Measurements from ENCODE around the gene SPIN2A.

DNA sequence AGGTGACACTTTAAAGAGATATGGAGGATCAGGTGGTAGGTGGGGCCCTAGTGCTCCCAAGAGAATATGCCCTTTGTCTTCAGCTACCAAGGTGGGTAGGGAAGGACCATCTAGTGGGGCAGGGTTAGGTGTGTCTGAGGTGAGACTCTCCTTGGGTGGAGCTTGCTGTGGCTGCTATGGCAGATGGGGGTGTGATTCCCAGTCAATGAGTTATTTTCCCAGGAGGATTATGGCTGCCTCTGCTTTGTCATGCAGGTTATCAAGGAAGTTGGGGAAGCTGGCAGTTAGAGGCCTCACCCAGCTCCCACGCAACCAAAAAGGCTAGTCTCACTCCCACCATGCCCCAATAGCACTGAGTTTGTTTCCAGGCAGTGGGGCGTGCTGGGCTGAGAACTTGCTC, 18.0 kb upstream of the SPIN2A start:
- TF ChIP-seq, protein P1, sequence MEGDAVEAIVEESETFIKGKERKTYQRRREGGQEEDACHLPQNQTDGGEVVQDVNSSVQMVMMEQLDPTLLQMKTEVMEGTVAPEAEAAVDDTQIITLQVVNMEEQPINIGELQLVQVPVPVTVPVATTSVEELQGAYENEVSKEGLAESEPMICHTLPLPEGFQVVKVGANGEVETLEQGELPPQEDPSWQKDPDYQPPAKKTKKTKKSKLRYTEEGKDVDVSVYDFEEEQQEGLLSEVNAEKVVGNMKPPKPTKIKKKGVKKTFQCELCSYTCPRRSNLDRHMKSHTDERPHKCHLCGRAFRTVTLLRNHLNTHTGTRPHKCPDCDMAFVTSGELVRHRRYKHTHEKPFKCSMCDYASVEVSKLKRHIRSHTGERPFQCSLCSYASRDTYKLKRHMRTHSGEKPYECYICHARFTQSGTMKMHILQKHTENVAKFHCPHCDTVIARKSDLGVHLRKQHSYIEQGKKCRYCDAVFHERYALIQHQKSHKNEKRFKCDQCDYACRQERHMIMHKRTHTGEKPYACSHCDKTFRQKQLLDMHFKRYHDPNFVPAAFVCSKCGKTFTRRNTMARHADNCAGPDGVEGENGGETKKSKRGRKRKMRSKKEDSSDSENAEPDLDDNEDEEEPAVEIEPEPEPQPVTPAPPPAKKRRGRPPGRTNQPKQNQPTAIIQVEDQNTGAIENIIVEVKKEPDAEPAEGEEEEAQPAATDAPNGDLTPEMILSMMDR (IDR thresholded peaks at IDR 0.05; ENCODE audit: poor library complexity, severe bottlenecking), result no peak
- TF ChIP-seq, protein P2, sequence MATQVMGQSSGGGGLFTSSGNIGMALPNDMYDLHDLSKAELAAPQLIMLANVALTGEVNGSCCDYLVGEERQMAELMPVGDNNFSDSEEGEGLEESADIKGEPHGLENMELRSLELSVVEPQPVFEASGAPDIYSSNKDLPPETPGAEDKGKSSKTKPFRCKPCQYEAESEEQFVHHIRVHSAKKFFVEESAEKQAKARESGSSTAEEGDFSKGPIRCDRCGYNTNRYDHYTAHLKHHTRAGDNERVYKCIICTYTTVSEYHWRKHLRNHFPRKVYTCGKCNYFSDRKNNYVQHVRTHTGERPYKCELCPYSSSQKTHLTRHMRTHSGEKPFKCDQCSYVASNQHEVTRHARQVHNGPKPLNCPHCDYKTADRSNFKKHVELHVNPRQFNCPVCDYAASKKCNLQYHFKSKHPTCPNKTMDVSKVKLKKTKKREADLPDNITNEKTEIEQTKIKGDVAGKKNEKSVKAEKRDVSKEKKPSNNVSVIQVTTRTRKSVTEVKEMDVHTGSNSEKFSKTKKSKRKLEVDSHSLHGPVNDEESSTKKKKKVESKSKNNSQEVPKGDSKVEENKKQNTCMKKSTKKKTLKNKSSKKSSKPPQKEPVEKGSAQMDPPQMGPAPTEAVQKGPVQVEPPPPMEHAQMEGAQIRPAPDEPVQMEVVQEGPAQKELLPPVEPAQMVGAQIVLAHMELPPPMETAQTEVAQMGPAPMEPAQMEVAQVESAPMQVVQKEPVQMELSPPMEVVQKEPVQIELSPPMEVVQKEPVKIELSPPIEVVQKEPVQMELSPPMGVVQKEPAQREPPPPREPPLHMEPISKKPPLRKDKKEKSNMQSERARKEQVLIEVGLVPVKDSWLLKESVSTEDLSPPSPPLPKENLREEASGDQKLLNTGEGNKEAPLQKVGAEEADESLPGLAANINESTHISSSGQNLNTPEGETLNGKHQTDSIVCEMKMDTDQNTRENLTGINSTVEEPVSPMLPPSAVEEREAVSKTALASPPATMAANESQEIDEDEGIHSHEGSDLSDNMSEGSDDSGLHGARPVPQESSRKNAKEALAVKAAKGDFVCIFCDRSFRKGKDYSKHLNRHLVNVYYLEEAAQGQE (IDR thresholded peaks at IDR 0.05; ENCODE audit: borderline replicate concordance), result no peak
- TF ChIP-seq TAF1 (IDR thresholded peaks at IDR 0.05; ENCODE audit: low read depth), result no peak
